Measurements from ENCODE around the gene DCX. TPM values are rescaled to one million over a fixed set of nuclear protein-coding genes. Genes with fewer than 3 reads are reported as not detected.
A peak's percentile ranks its signal among the peaks of the same experiment; 100 is the strongest.

DCX gene
- total and polyA plus RNA-seq, 8 donors, result 0.03 to 0.43 (median 0.21) TPM; not detected in 1

DNA sequence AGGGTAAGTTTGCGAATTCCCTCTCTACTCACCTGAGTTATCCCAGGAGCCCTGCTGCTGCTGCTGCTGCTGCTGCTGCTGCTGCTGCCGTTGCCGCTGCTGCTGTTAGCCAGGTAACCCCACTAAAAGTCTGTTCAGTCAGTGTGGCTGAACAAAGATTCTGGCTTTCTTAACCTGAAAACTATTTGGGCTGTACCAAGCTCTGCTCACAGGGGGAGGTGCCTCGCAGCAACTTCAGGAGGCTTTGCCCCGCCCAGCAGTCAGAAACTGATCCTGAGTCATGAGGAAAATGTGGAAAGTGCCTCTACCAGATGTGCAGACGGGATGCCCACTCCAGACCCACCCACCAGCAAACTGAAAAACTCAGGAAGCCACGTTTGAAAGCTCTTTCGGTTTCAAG, 141.7 kb downstream of the DCX start, which contains the start of gene CAPN6:
Gene CAPN6 (minus strand): TSS at position 145 of the 400 bp plus-strand sequence. CDS start 6,547 bp downstream, outside the sequence.
- DNase-seq (peak in 4 of 6 donors; percentile 9 to 34 (median 22)), FAIRE-seq (no peak), ATAC-seq (peak; percentile 61 to 83 (median 70))
- no peak within 1 kb of the TSS for H3K27ac ChIP-seq
- WGBS, 2 donors, result 21 to 29% methylated on average over 8 of the region's 8 CpGs
- TF ChIP-seq, protein P1, sequence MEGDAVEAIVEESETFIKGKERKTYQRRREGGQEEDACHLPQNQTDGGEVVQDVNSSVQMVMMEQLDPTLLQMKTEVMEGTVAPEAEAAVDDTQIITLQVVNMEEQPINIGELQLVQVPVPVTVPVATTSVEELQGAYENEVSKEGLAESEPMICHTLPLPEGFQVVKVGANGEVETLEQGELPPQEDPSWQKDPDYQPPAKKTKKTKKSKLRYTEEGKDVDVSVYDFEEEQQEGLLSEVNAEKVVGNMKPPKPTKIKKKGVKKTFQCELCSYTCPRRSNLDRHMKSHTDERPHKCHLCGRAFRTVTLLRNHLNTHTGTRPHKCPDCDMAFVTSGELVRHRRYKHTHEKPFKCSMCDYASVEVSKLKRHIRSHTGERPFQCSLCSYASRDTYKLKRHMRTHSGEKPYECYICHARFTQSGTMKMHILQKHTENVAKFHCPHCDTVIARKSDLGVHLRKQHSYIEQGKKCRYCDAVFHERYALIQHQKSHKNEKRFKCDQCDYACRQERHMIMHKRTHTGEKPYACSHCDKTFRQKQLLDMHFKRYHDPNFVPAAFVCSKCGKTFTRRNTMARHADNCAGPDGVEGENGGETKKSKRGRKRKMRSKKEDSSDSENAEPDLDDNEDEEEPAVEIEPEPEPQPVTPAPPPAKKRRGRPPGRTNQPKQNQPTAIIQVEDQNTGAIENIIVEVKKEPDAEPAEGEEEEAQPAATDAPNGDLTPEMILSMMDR (IDR thresholded peaks at IDR 0.05), result no peak
- peaks cover 0 to 13% (median 0%) of the 10 kb centered on the region in 4 donors for H3K27me3 ChIP-seq
- intact Hi-C loops (cut with DNase I), result no loop called here
- no peak within 1 kb of the TSS for H3K4me3 ChIP-seq
- H3K36me3 ChIP-seq, result no peaks in the 10 kb centered on the region
- no peaks in the 10 kb centered on the region for H3K9me3 ChIP-seq
- no peaks in the 10 kb centered on the region for H3K4me1 ChIP-seq

DNA sequence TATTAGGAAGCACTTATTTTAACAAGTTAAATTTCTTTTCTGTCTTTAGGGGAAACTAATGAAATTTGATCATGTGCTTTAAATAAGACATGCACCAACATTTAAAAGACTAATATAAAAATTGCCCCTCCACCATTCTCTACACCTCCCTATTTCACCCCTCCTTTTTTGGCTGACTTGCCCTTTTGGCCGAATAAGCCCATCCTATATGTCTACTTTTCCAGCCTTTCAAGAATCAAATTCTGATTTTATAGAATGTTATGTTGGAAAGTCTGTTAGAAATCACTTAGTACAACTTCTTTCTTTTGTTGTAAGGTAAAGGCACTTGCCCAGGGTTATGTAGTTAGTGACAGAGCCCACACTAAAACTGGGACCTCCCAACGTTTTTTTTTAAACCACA, 143.5 kb downstream of the DCX start:
- ATAC-seq (no peak), FAIRE-seq (no peak), DNase-seq (no peak)
- H3K4me3 ChIP-seq, result no peak overlapping the region
- intact Hi-C loops (cut with DNase I), result no loop called here
- no peaks in the 10 kb centered on the region for H3K9me3 ChIP-seq
- no peak overlapping the region for H3K27ac ChIP-seq
- no peaks in the 10 kb centered on the region for H3K4me1 ChIP-seq
- TF ChIP-seq, protein P1 (IDR thresholded peaks at IDR 0.05), result no peak
- H3K27me3 ChIP-seq, result peaks cover 0 to 27% (median 2%) of the 10 kb centered on the region in 4 donors
- 16 to 35% methylated on average over 2 of the region's 2 CpGs for WGBS, 2 donors
- H3K36me3 ChIP-seq, result no peaks in the 10 kb centered on the region

DNA sequence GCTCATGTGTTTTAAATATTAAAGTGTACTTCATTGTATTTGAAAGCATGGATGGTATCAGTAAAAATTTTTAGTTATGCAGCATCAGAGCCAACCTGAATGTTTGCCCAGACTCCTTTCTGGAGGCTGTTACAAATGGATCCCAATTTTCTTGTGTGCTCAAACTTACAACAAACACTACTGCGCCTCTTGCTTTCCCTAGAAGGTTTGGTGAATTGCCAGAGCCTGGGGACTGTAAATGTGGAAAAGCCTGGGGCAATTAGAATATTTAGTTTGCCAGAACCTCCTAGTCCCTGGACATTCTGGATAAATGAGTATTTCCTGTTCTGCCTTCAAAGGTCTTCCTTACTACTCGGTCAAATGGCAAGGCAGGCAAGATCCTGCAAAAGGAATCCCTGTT, 146.5 kb downstream of the DCX start:
- Histone ChIP-seq H3K27ac (no peak overlapping the region), H3K4me3 (no peak overlapping the region), H3K9me3 (no peaks in the 10 kb centered on the region), H3K4me1 (no peaks in the 10 kb centered on the region), H3K36me3 (no peaks in the 10 kb centered on the region), H3K27me3 (peaks cover 0 to 30% (median 4%) of the 10 kb centered on the region in 4 donors)
- ATAC-seq (no peak), FAIRE-seq (no peak), DNase-seq (no peak)
- 61 to 74% methylated on average over 2 of the region's 2 CpGs for WGBS, 2 donors
- TF ChIP-seq, protein P1 (IDR thresholded peaks at IDR 0.05), result no peak
- intact Hi-C loops (cut with DNase I), result no loop called here

DNA sequence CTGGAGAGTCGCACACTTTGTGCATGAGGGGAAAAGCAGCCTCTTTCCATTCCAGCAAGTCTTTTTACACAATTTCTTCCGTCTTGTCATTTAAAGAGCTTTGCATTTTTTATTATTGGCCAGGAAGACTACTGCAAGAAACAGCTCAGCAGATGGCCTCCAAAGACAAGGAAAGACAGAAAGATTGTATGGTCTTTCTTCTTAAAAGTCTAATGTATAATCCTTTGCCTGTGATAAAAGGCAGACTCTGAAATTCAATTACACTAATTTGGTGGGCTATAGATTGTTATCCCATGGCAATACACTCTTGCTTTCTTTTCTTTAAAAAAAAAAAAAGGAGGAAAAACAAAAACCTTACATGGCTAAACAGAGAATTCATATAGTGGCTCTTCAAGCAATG, 147.6 kb downstream of the DCX start:
- no peaks in the 10 kb centered on the region for H3K4me1 ChIP-seq
- no peaks in the 10 kb centered on the region for H3K36me3 ChIP-seq
- peaks cover 0 to 22% (median 4%) of the 10 kb centered on the region in 4 donors for H3K27me3 ChIP-seq
- H3K4me3 ChIP-seq, result no peak overlapping the region
- DNase-seq, result no peak
- TF ChIP-seq, protein P1 (IDR thresholded peaks at IDR 0.05), result no peak
- intact Hi-C loops (cut with DNase I), result no loop called here
- FAIRE-seq, result peak; percentile 51
- no peak for ATAC-seq
- no peaks in the 10 kb centered on the region for H3K9me3 ChIP-seq
- no peak overlapping the region for H3K27ac ChIP-seq
- WGBS, 2 donors, result 56 to 75% methylated on average over 2 of the region's 2 CpGs

DNA sequence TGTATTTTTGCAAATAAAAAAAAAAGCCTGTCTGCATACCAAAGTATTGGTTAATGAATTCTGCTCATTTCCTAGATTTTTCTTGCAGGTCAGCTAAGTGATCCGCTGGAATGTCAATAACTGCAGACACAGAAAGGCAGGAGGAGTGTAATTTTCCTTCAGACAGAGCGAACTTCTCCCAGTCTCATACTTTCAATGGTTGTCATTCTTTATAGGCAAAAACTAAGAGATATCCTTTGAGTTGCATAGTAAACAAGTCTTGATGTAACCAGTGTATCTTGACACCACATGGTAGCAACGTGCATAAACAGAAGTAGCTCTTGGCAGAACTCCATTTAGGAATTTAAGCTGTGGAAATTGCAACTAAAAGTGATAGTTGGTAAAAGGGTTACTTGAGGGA, 149.9 kb downstream of the DCX start:
- no peaks in the 10 kb centered on the region for H3K4me1 ChIP-seq
- H3K4me3 ChIP-seq, result no peak overlapping the region
- DNase-seq (no peak), FAIRE-seq (no peak), ATAC-seq (no peak)
- H3K27me3 ChIP-seq, result peaks cover 0 to 18% (median 4%) of the 10 kb centered on the region in 4 donors
- TF ChIP-seq, protein P1 (IDR thresholded peaks at IDR 0.05), result no peak
- H3K9me3 ChIP-seq, result no peaks in the 10 kb centered on the region
- no peaks in the 10 kb centered on the region for H3K36me3 ChIP-seq
- WGBS, 2 donors, result 48 to 60% methylated on average over 3 of the region's 3 CpGs
- intact Hi-C loops (cut with DNase I), result no loop called here
- no peak overlapping the region for H3K27ac ChIP-seq

All from pancreas (tissue), 10 donors.